ELR (cell line): ENCODE measurements around the gene PDIA4.
A peak's percentile ranks its signal among the peaks of the same experiment; 100 is the strongest.
"Not testable (repeated sequence)": the region's sequence is repeated elsewhere in the genome, so short reads cannot be mapped to it uniquely, and the experiment has no call there.

Experiments
- DNase-seq: peaks from one replicate; pipeline ENCODE4 v3.0.0-alpha.2; 2015; ENCODE audit warnings: low read depth

Gene PDIA4

GRCh38 chr7:149003560-149004305 is 24.6 kb downstream of the PDIA4 start:
- no peak for DNase-seq

- no peak for DNase-seq
Measured at GRCh38 chr7:149003018-149003417, 25.3 kb downstream of the PDIA4 start.

GRCh38 chr7:149002604-149003003 is 25.7 kb downstream of the PDIA4 start:
- no peak for DNase-seq

DNA sequence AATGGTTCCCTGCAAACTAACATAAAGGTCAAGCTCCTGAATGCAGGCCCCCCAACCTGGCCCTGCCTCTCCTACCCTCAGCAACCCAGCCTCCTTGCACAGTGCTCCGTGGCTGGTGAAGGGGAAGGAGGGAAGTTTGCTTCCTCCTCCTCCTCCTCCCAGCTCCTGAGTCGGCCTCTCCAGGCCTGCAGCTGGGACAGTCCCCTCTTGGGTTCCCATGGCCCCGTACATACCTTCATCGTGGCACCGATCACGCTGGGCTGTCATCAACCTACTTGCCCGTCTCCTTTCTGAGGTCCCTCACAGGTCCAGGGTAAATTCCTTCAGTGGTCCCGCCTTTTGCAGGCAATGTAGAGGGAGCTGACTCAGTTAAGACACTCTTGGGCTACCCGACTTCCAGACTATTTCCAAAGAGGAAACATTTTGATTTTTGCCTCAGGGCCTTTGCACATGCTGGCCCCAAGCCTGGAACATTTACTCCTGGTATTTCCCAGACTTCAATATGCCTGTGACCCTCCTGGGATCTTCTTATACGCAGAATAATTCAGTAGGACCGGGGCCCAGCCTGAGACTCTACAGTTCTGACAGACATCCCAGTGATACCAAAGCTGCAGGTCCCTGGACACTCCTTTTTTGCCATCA is 26.8 kb downstream of the PDIA4 start:
- no peak for DNase-seq

GRCh38 chr7:149000961-149001360 is 27.3 kb downstream of the PDIA4 start:
- DNase-seq: no peak

- DNase-seq: no peak
Measured at GRCh38 chr7:148999192-148999591, 29.1 kb downstream of the PDIA4 start.

DNA sequence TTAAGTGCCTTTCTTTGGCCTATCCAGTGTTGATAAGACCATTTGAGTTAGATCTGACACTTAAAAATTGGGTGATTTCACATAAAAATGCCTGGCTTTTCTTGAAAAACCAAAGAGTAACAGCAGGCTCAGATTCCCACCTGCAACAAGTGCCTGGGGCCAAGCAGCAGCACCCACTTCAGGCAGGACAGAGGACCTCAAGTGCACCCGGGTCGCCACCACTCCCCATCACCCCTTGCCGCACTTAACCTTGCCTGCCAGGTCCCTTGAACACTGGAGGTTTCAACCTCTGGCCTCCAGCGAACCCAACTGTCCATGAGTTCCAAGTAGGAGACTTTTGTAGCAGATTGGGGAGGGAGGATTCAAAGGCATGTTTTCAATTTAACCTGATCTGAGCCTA is 30.8 kb downstream of the PDIA4 start:
- no peak for DNase-seq

- no peak for DNase-seq
Measured at GRCh38 chr7:148994576-148994975, 33.7 kb downstream of the PDIA4 start.

DNA sequence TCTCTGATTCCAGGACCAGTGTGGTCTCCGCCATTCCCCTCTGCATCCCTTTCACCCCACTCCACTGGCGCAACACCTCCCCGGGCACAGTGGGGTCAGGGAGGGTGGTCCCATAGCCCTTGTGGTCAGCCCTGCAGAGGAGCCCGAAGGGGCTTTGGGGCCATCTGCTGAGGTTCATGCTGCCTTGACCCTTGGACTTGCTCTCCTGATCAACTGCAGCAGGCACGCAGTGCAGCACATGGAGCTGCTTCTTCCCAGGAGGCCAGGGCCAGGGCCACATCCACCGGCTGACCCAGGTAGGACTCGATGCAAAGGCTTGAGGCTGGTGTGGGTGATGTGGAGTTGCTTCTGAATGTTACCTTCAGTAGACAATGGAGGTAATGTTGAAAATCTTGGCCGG is 35.1 kb downstream of the PDIA4 start:
- no peak for DNase-seq

- DNase-seq: no peak
Measured at GRCh38 chr7:148991536-148991935, 36.8 kb downstream of the PDIA4 start.

- DNase-seq: no peak
Measured at GRCh38 chr7:148987751-148988512, 40.4 kb downstream of the PDIA4 start.

- peak; percentile 91 for DNase-seq
Measured at GRCh38 chr7:148987010-148987750, 41.1 kb downstream of the PDIA4 start.

- DNase-seq: no peak
Measured at GRCh38 chr7:148986742-148987009, 41.6 kb downstream of the PDIA4 start.

- DNase-seq: peak; percentile 88
Measured at GRCh38 chr7:148983200-148984146, 44.8 kb downstream of the PDIA4 start.

DNA sequence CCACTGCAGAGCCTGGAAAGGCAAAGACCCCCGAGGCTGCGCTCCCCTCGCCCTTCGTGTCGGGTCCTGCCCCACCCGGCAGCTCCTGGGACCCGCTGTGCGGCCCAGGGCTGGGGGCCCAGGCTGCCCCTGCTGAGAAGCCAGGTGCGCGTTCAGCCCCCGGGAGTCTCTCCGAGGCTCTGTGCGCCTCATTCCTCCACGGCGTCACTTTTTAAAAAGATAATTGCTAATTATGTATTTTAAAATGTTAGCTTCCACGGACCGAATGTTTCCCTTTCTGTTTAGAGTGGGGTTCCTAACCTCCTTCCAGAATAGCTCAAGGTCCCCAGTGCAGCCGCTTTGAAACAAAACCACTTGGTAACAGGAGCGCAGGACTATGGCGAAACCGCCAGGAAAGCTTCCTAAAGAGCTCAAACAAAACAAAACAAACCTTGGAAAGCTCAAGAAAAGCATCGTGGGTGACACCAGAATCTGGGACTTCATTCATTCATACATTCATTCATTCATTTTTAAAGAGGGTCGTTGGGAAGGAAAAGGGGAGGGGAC is 45.6 kb downstream of the PDIA4 start:
- peak; percentile 47 for DNase-seq

GRCh38 chr7:148979827-148980226 is 48.5 kb downstream of the PDIA4 start:
- no peak for DNase-seq

- not testable (repeated sequence) for DNase-seq
Measured at GRCh38 chr7:148979072-148979471, 49.2 kb downstream of the PDIA4 start.

DNA sequence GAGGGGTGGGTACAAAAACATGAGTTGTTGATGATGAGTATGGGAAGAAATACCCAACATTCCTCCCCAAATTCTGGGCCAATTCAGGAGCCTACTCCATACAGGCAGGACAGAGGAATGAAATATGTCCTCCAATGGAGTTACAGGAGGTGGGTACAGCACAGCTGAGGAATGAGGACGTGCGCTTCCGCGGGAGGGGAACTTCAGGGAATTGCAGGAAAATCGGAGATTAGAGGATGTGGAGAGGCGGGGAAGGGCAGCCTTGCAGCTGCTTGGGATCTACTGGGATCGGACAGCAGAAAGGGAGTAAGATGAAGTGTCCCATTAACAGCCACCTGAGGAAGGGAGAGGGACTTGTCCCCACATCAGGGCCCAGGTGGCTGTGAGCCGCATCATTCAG is 50.2 kb downstream of the PDIA4 start:
- DNase-seq: no peak

DNA sequence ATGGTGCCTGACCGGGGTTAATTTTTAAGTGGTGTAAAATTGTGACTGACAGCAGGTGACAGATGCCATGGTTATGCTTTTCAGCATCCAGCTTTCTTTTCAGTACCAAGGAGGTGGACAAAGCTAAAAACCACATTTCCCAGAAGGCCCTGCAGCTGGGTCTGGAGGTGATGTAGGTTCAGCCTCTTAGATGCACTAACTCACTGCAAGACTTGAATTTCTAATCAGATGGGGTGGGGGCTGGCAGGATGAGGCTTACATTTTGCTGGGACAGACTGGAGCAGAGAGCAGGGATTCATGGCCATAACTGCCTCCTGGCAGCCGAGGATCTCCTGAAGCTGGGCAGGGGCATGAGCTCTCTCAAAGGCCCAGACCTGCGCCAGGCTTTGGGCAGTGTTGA is 52.4 kb downstream of the PDIA4 start:
- DNase-seq: no peak

DNA sequence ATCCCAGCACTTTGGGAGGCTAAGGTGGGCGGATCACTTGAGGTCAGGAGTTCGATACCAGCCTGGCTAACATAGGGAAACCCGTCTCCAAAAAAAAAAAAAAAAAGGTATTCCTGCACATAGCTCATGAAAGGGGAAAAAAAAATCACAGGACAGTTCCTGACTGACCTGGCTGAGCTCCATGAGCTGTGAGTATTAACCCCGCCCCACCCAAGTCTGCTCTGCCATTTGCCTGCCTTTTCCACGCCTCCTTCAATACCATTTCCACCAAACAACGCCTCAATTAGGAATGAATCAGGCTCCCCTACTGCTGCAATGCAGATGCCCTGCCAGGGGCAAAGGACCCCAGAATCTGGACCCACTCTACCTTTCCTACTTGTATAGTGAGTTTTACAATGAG is 55.0 kb downstream of the PDIA4 start:
- peak; percentile 11 for DNase-seq

DNA sequence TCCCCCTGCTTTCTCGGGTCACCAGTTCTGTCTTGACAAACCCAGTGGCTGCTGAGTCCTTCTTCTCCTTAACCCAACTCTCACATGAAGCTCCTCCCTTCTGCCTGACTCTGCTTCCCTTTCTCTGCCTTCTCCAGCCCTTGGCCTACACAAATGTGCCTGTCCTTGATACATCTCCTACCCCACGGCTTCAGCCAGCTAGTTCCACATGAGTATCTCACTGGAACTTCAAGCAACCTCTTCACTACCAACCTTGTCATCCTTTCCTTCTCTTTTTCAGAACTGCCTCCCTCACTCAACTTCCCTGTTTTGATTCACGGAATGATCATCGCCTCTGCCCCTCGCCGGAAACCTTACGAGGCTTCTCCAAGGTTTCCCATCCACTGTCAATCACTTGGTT is 55.9 kb downstream of the PDIA4 start:
- no peak for DNase-seq
